Activated CD8-positive, alpha-beta memory T cell treated with anti-CD3 and anti-CD28 coated beads, Interleukin-2, amount 50 U/mL, for 24 hours (primary cell): Measurements from ENCODE around the gene CCL14.

ENCODE experiments used
- DNase-seq: peaks from one replicate; pipeline ENCODE4 v3.0.0-alpha.2; 2020; ENCODE audit errors: extremely low read depth

The CCL14 gene

DNA sequence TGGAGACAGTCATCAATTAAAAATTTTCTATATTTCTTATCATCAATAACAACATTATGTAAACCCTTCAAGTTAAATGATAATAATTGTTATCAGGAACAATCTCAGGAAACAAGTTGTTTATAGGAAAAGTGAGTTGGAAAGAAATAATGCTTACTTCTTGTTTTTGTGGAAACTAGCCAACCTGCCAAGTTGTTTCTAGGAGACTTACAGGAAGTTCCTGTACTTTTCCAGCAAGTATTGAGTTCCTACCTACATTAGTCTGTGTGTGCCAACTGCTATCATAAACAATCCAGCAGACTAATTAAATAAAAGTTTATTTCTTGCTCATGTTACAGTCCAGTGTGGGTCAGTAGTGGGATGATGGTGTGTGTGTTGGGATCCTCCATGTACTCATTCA is 1.6 kb upstream of the CCL14 start:
- DNase-seq, result no peak

DNA sequence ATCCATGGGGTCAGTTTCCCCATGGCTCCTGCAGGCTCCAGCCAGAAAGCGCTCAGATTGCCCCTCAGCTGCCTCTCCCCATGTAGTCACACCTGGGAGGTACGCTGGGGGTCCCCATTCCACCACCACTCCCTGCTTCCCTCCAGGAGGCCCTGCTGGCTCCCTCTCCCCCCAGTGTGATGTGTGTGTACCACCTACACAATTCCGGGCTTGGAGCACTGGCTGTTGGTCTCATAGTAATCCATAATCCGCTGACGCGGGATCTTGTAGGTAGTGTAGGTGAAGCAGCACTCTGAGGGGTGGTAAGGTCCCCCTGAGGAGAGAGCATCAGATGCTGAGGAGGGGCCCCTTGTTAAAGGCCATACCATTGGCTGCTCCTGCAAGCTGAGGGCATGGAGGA is 2.4 kb downstream of the CCL14 start:
- DNase-seq, result no peak

GRCh38 chr17:35982409-35983191 is 3.9 kb downstream of the CCL14 start:
- no peak for DNase-seq

GRCh38 chr17:35981908-35982330 is 4.6 kb downstream of the CCL14 start:
- no peak for DNase-seq

- DNase-seq, result no peak
These were observed 5.3 kb downstream of the CCL14 start, which contains the start of gene CCL16 for GRCh38 chr17:35981246-35981645. Gene CCL16, minus strand, starts transcription at chr17:35981497. Its CDS starts 77 bp downstream, at chr17:35981420.

GRCh38 chr17:35978346-35978745 is 8.2 kb downstream of the CCL14 start:
- DNase-seq, result no peak

- no peak for DNase-seq
These were observed 9.0 kb downstream of the CCL14 start for GRCh38 chr17:35977509-35977908.

GRCh38 chr17:35973333-35974260 is 12.9 kb downstream of the CCL14 start:
- DNase-seq, result no peak

GRCh38 chr17:35972945-35973332 is 13.6 kb downstream of the CCL14 start:
- DNase-seq, result no peak

- DNase-seq, result no peak
These were observed 14.0 kb downstream of the CCL14 start for GRCh38 chr17:35972535-35972934.

- no peak for DNase-seq
These were observed 14.5 kb downstream of the CCL14 start for GRCh38 chr17:35972066-35972465.

DNA sequence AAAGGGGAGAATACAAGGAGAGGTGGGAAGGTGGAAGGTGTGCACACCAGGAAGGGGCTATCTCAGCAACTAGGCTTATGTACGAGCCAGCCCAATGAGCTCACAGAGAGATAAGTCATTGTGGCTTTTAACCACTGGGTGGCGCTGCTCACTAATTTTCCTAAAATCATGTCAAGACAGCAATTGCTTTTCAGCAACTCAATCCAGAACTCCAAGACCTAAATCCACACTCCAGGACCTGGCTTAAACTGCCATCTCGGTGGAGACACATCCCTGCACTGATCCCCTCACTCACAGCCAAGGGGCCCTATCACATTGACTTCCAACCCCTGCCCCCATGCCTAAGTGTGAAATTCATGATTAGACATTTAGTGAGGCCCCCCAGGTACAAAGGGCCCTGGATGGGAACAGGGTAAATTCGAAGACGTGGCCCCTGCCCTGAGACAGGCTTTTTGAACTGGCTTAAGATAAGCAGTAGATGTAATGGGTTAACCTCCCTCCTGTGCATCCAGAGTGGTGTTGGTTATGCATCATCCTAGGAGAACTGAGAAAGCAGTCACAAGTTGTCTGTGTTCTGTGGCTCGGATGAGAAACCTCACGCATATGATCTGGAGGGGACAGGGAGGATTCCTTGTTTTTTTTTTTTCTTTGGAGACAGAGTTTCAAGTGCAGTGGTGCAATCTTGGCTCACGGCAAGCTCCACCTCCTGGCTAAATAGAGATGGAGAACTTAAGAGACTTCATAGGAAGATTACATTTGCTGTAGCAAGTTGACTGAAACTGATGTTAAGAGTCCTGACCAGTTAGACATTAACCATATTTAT is 16.8 kb downstream of the CCL14 start:
- DNase-seq, result peak; percentile 46

DNA sequence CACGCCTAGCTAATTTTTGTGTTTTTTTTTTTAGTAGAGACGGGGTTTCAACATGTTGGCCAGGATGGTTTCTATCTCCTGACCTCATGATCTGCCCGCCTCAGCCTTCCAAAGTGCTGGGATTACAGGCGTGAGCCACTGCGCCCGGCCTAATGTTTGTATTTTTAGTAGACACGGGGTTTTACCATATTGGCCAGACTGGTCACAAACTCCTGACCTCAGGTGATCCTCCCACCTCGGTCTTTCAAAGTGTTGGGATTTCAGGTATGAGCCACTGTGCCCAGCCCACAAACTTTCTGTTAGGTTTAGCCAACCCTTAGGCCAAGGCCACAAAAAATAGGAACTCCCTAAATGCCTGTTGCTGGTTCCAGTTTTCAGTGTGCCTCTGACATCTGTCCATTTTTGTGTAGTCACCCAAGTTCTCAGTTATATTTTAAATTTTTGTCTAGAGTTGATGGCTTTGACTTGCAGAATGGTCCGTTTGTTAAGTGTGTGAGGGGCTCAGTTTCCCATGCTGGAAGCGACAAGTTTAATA is 17.9 kb downstream of the CCL14 start:
- DNase-seq, result no peak

GRCh38 chr17:35965272-35965671 is 21.3 kb downstream of the CCL14 start:
- DNase-seq, result no peak

DNA sequence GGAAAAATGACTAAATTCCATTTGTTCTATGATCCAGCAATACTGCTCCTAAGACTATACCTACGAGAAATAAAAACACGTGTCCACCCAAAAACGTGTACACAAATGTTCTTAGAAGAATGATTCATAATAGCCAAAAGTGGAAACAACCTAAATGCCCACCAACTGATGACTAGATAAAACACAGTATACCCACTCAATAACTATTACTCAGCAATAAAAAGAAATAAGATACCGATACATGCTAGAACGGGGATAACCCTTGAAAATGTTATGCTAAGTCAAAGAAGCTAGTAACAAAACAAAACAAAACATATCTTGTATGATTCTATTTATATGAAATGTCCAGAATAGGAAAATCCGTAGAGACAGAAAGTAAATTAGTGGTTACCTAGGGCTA is 22.9 kb downstream of the CCL14 start:
- DNase-seq, result no peak

DNA sequence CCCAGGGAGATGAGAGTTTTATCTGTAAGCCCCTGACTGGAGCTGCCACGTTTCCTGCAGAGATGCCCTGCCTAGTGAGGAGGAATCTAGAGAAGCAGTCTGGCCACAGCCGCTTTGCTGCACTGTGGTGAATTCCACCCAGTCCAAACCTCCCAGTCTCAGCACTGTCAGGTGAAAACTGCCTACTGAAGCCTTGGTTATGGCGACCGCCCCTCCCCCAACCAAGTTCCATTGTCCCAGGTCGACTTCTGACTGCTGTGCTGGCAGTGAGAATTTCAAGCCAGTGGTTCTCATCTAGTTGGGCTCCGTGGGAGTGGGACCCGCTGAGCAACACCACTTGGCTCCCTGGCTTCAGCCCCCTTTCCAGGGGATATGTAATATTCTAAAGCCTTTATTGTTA is 32.8 kb downstream of the CCL14 start:
- no peak for DNase-seq

GRCh38 chr17:35949401-35949800 is 37.1 kb downstream of the CCL14 start:
- DNase-seq, result no peak

DNA sequence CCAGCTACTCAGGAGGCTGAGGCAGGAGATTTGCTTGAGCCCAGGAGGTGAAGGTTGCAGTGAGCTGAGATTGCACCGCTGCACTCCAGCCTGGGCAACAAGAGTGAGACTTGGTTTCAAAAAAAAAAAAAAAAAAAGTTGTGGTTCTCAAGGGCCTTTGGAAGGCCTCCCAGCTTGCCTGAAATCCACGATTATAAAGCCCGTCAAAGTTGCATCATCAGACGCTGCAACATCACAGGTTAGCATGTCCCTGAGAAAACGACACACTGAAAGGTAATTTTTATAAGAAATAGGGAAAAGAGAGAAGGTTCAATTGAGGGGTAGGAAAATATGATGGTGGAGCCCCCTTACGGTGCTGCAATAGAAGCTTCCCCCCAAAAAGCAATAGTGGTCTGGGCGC is 38.4 kb downstream of the CCL14 start:
- no peak for DNase-seq

- DNase-seq, result peak; percentile 17
These were observed 39.4 kb downstream of the CCL14 start for GRCh38 chr17:35947156-35947585.

DNA sequence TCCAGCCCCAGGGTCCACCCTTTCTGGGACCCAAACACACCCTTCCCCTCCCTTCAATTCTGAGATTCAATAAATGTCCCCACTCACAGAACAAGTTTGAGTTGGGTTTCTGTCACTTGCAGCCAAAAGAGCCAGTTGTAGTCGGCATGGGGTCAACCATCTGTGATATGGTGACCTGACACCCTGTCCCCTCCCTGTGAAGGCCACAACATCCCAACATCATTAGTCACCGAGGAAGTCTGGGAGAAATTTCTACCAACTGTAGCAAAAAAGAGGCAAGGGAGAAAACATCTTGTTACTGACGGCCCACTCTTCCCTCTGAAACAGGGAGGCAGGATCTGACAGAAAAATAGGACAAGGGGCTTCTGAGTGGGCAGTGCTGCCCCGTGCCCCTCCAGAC is 42.4 kb downstream of the CCL14 start:
- no peak for DNase-seq

DNA sequence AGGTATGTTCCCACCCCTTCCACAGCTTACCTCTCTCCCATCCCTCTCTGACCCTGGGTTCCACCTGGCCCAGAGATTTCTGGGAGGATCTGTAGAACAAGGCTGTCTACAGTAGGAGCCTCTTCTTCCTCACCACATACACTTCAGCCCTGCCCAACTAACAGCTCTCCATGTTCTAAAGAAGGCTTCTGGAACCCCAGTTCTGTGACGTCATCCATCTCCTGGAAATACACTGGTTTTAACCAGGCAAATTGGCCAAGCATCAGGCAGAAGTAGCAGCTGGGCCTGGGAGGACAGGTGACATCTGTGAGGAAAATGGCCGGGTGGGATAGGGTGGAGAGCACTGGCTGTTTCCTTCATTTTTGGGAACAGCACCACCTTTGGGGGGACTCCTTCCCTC is 43.0 kb downstream of the CCL14 start, which contains the start of gene LYZL6:
Gene LYZL6 (minus strand): TSS at position 177 of the 400 bp plus-strand sequence. CDS start 4,357 bp downstream, outside the sequence.
- no peak for DNase-seq
